HG03025 (cell line): ENCODE data around the gene APOBEC3H.

Experiments used
- ATAC-seq: cut with Tn5 transposase; IDR thresholded peaks from one replicate; pipeline ENCODE4 v1.9.1; 2021; ENCODE audit warnings: mild to moderate bottlenecking, moderate library complexity; ENCODE audit not compliant: unreplicated experiment, low FRiP score

The APOBEC3H gene

GRCh38 chr22:39151329-39151975 is 54.4 kb downstream of the APOBEC3H start:
- ATAC-seq, result no peak

GRCh38 chr22:39152024-39152510 is 55.0 kb downstream of the APOBEC3H start:
- no peak for ATAC-seq

GRCh38 chr22:39152511-39153219 is 55.6 kb downstream of the APOBEC3H start, which contains the start of gene CBX7:
Gene CBX7 (minus strand): TSS chr22:39152680. CDS start chr22:39152444, 236 bp downstream.
- ATAC-seq, result peak; percentile 64

- ATAC-seq, result peak; percentile 19
Measured at GRCh38 chr22:39153220-39153717, 56.2 kb downstream of the APOBEC3H start.
